GM19468 (cell line): Measurements from ENCODE around the gene BUB1B.
"Not testable (repeated sequence)": the region's sequence is repeated elsewhere in the genome, so short reads cannot be mapped to it uniquely, and the experiment has no call there.

Experiments
- ATAC-seq: cut with Tn5 transposase; IDR thresholded peaks from one replicate; pipeline ENCODE4 v1.9.1; 2021; ENCODE audit warnings: mild to moderate bottlenecking, moderate library complexity, moderate number of reproducible peaks; ENCODE audit not compliant: unreplicated experiment; ENCODE audit errors: extremely low read depth

Gene BUB1B

GRCh38 chr15:40134885-40135284, 26.0 kb upstream of the BUB1B start:
- ATAC-seq = no peak

GRCh38 chr15:40135846-40136450, 24.9 kb upstream of the BUB1B start:
- ATAC-seq = not testable (repeated sequence)

- ATAC-seq = no peak
These were observed 24.2 kb upstream of the BUB1B start for GRCh38 chr15:40136470-40137302.

GRCh38 chr15:40137303-40138200, 23.3 kb upstream of the BUB1B start:
- ATAC-seq = no peak

GRCh38 chr15:40138201-40138570, 22.7 kb upstream of the BUB1B start:
- not testable (repeated sequence) for ATAC-seq

- no peak for ATAC-seq
These were observed 18.4 kb upstream of the BUB1B start for GRCh38 chr15:40142428-40142827.

- no peak for ATAC-seq
These were observed 14.8 kb upstream of the BUB1B start for GRCh38 chr15:40146037-40146436.

GRCh38 chr15:40149339-40149738, 11.5 kb upstream of the BUB1B start:
- ATAC-seq = no peak

- no peak for ATAC-seq
These were observed 10.5 kb upstream of the BUB1B start for GRCh38 chr15:40150163-40150925.

GRCh38 chr15:40151499-40151898, 9.4 kb upstream of the BUB1B start:
- ATAC-seq = no peak

- no peak for ATAC-seq
These were observed 8.9 kb upstream of the BUB1B start for GRCh38 chr15:40151991-40152390.

- not testable (repeated sequence) for ATAC-seq
These were observed 6.0 kb upstream of the BUB1B start for GRCh38 chr15:40154821-40155220.

- ATAC-seq = no peak
These were observed 5.5 kb upstream of the BUB1B start for GRCh38 chr15:40155270-40155910.

- ATAC-seq = no peak
These were observed 3.0 kb upstream of the BUB1B start for GRCh38 chr15:40157778-40158447.

GRCh38 chr15:40160021-40160420, 848 bp upstream of the BUB1B start:
- no peak for ATAC-seq

- ATAC-seq = no peak
These were observed 973 bp downstream of the BUB1B start for GRCh38 chr15:40161693-40162391.

GRCh38 chr15:40162552-40162951, 1.7 kb downstream of the BUB1B start:
- no peak for ATAC-seq

- ATAC-seq = no peak
These were observed 3.0 kb downstream of the BUB1B start for GRCh38 chr15:40163657-40164416.
